HG03108 (cell line): ENCODE data around the gene ADAMTS6.
"Not testable (repeated sequence)": the region's sequence is repeated elsewhere in the genome, so short reads cannot be mapped to it uniquely, and the experiment has no call there.

ENCODE experiments used
- ATAC-seq: cut with Tn5 transposase; IDR thresholded peaks from one replicate; pipeline ENCODE4 v1.9.1; 2021; ENCODE audit warnings: moderate library complexity; ENCODE audit not compliant: unreplicated experiment

The ADAMTS6 gene

GRCh38 chr5:65481635-65482295 lies at the start of gene ADAMTS6:
ADAMTS6 (minus strand) TSS chr5:65481920; CDS start chr5:65473673, 8,247 bp downstream.
- ATAC-seq, result peak; percentile 83

- no peak for ATAC-seq
Measured at GRCh38 chr5:65530904-65531303, 49.2 kb upstream of the ADAMTS6 start.

- ATAC-seq, result no peak
Measured at GRCh38 chr5:65525726-65526125, 44.0 kb upstream of the ADAMTS6 start.

- ATAC-seq, result no peak
Measured at GRCh38 chr5:65512170-65512937, 30.6 kb upstream of the ADAMTS6 start.

GRCh38 chr5:65508978-65509377 lies 27.3 kb upstream of the ADAMTS6 start:
- no peak for ATAC-seq

GRCh38 chr5:65506961-65507360 lies 25.2 kb upstream of the ADAMTS6 start:
- no peak for ATAC-seq

GRCh38 chr5:65489119-65489518 lies 7.4 kb upstream of the ADAMTS6 start:
- no peak for ATAC-seq

- not testable (repeated sequence) for ATAC-seq
Measured at GRCh38 chr5:65488038-65488687, 6.4 kb upstream of the ADAMTS6 start.

GRCh38 chr5:65486803-65487202 lies 5.1 kb upstream of the ADAMTS6 start:
- not testable (repeated sequence) for ATAC-seq

- no peak for ATAC-seq
Measured at GRCh38 chr5:65485405-65485804, 3.7 kb upstream of the ADAMTS6 start.

GRCh38 chr5:65483546-65484346 lies 2.0 kb upstream of the ADAMTS6 start:
- peak; percentile 48 for ATAC-seq

- ATAC-seq, result no peak
Measured at GRCh38 chr5:65482736-65483545, 1.2 kb upstream of the ADAMTS6 start.

- no peak for ATAC-seq
Measured at GRCh38 chr5:65482296-65482735, 596 bp upstream of the ADAMTS6 start.

GRCh38 chr5:65481171-65481581 lies 544 bp downstream of the ADAMTS6 start:
- ATAC-seq, result peak; percentile 5

- no peak for ATAC-seq
Measured at GRCh38 chr5:65480306-65480865, 1.3 kb downstream of the ADAMTS6 start.

- ATAC-seq, result no peak
Measured at GRCh38 chr5:65479527-65479926, 2.2 kb downstream of the ADAMTS6 start.

GRCh38 chr5:65478336-65478735 lies 3.4 kb downstream of the ADAMTS6 start:
- ATAC-seq, result no peak

- ATAC-seq, result no peak
Measured at GRCh38 chr5:65475895-65476294, 5.8 kb downstream of the ADAMTS6 start.

GRCh38 chr5:65475336-65475735 lies 6.4 kb downstream of the ADAMTS6 start:
- no peak for ATAC-seq
